GM19438 (cell line): Measurements from ENCODE around the gene C1QTNF9.
"Not testable (repeated sequence)": the region's sequence is repeated elsewhere in the genome, so short reads cannot be mapped to it uniquely, and the experiment has no call there.

Experiments used
- ATAC-seq: cut with Tn5 transposase; IDR thresholded peaks from one replicate; pipeline ENCODE4 v1.9.1; 2021; ENCODE audit warnings: low read depth; ENCODE audit not compliant: unreplicated experiment

C1QTNF9 gene, protein sequence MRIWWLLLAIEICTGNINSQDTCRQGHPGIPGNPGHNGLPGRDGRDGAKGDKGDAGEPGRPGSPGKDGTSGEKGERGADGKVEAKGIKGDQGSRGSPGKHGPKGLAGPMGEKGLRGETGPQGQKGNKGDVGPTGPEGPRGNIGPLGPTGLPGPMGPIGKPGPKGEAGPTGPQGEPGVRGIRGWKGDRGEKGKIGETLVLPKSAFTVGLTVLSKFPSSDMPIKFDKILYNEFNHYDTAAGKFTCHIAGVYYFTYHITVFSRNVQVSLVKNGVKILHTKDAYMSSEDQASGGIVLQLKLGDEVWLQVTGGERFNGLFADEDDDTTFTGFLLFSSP

DNA sequence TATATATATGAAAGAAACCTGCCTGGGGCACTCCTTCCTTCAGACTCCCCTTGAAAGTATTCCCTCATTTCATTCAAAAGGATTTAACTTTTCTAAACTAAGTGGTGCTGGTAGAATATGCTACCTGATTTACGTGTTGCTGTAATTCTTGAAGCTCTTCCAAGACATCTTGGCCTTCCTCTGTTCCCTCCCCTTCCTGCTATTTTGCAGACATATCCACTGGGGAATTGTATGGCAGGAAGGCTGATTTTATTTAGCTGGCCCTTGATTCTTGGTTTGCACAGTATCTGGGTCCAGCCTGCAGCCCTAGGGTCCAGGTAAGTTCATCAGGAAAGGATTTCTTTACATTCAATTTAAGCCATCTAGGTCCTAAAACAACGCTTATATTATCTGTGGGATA, at the start of gene C1QTNF9:
Gene C1QTNF9 (plus strand): TSS at position 281 of the 400 bp plus-strand sequence. CDS start 6,424 bp downstream, outside the sequence.
- ATAC-seq: not testable (repeated sequence)

DNA sequence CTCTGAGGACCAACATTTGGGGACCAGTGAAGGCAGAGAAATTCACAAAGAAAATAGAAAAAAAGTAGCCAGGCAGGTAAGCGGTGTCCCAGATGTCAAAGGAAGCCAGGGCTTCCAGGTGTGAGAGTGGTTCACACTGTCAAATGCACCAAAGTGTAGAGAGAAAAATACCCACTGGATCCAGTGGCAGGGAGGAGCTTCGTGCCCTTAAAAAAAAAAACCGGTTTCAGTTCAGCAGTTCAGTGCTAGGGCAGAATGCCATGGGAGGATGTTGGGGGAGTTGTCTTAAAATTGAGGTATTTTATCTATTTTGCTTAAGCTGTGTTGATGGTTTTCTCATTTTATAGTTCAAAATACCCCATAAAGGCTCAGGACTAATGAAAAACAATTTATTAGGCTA, 47.8 kb upstream of the C1QTNF9 start:
- ATAC-seq: no peak

DNA sequence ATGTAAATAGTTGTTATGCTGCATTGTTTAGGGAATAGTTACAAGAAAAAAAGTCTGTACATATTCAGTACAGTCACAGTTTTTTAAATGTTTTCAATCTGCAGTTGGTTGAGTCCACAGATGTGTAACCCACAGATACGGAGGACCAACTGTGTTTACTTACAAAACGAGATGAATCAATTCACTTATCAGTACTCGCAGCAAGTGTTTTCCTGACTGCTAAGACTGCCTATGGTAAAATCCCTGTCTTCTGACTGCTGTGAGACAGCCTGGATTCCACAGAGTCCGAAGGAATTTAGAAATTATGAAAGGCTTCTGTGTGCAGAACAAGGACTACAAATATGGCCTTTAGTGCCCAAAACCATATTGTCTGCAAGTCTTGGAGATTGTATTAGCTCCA, 45.7 kb upstream of the C1QTNF9 start:
- ATAC-seq: no peak

DNA sequence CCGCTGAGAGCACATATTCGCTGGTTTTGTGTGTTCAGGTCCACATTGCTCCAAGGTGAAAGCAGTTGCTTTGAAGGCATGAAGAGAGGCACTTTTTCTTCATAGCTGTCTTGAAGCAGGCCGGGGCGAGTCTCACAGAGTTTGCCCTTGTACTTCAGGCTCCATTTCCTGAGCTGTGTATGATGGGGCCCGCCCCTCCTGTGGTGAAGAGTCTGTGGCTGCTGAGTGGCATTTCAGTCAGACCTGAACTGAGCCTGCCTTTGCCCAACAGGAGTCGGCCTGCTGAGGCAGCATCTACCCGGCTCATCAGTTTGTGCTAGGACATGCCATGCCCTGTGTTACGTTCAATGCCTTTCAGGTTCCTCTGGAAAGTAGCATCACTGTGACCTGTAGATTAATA, 44.4 kb upstream of the C1QTNF9 start:
- ATAC-seq: no peak

DNA sequence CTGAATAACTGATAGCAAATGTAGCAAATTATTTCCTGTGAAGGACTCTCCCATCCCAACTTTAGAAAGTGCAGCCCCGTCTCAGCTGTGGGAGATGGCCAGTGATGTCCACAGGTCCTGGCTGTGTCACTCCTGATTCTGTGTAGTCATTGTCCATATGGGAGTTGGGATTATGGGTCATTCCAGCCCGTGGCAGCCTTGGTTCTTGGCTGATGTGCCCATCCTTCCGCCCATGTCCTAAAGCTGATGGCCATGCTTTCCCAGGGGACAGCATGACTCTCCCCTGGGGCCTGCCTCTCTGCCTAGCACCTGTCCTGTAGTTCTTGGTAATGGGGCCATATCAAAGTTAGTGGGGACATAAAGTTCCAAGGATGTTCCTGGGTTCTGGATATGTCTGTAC, 43.9 kb upstream of the C1QTNF9 start:
- ATAC-seq: no peak

DNA sequence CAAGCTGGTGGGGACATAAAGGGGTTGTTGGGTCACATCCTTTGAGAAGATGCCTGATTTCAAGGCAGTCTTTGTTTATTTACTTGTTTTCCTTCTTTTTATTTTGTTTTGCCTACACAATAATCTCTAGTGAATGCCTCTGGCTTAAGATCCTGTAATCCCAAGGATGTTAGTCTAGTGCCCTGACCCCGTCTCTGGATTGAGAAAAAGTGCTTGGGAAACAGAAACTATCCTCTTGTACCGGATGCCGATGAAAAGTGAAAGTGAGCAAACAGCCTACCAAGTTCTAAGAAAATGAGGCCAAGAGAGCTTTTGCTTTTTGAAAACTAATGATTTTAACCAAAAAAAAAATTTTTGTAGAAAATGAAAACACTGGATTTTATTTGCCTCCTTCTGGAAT, 42.1 kb upstream of the C1QTNF9 start:
- ATAC-seq: no peak

DNA sequence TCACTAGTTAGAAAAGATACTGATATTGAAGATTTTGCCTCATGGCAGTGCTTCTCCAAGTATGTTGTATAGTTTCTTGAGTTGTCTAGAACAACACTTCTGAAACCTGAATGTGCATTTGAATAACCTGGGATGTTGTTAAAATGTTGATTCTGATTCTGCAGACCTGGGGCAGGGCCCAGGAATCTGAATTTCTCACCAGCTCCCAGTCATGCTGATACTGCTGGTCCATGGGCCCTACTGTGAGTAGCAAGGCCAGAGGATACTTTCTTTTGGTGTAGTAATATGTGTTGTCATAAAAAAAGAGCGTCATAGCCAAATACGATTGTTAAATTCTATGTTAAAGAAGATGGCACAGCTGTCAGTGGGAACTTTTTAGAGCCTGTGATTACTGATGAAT, 41.6 kb upstream of the C1QTNF9 start:
- no peak for ATAC-seq

DNA sequence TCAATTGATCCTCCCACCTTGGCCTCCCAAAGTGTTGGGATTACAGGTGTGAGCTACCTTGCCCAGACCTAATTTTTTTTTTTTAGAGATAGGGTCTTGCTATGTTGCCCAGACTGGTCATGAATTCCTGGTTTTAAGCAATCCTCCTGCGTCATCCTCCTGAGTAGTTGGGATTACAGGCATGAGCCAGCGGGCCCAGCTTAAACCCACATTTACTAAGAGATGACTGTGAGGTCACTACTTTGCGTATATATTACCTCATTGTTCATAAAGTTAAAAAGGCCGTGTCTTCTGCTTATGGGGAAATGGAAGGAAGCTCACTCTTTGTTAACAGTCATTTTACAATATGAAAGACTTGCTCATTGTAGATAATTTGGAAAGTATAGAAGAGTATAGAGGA, 39.6 kb upstream of the C1QTNF9 start:
- ATAC-seq: no peak

DNA sequence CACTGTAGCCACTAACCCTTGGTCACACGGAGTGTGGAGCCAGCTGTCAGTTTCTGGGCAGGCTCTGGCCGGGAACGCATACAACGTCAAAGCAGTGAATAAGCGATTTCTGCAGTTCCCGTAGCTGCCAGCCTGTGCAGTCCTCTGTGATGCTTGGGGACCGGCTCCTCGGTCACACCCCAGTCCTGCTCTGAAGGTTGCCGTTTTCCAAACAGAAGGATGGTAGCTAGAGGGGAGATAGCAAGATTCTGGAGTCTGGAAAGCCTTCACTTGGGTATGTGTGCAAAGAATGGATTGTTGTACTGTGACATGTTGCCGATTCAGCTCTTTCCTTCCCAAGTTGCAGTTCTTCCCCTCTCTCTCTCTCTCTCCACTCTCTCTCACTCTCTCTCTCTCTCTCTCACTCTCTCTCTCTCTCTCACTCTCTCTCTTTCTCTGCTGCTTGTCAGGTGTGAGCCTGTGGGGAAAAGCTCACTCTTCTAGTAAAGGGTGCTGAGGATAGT, 38.7 kb upstream of the C1QTNF9 start:
- ATAC-seq: peak; percentile 38

DNA sequence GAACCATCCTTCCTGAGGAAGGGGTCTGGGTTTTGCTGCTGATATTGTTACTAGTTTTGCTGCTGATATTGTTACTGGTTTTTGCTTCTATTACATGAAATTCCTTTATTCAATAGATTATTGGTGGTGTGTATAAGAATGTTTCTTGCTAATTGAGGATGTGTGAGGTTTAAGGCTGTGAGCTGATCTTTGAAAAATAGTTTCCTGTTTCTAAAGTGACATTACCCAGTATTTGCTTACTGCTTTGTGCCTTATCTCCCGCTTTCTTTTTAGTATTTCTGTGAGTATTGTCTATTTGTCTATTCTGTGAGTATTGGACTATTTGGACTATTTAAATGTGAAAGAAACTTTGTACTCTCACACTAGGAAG, 38.2 kb upstream of the C1QTNF9 start:
- no peak for ATAC-seq

DNA sequence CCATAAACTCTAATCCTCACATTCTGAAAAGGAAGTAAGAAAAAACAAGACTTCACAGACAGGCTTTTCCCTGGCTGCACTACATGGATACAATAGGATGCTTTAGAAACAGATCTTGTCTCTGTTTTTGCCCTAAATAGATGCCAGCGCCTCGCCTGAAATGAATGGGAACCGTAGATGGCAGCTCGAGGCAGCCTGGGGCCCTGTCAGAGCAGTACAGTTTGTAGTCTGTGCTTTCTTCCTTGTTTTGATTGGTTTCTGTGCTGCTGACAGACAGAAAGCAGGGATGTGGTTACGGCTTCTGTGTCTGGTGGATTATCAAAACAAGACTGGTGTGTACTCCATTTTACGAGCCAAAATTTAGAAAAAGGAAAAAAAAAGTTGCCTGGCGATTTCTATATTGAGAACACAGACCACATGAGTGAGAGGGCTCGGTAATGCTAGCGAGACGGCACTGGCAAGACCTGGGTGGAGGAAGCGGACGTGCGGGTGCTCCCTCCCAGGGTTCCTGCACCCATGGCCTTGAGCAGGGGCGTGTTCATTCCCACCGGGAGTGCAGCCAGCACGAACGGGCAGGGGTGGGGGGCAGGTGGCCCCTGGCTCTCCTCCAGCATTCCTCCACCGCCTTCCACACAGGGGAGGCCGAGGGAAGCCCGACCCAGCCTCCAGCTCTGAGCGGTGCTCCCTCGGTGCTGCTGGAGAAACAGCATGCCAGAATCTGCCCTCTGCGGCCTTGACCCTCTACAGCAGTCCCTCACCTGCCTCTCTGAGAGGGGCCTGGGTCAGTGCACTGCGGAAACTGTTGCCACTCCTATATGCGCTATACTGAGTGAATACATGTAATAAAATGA, 37.6 kb upstream of the C1QTNF9 start:
- peak; percentile 48 for ATAC-seq

DNA sequence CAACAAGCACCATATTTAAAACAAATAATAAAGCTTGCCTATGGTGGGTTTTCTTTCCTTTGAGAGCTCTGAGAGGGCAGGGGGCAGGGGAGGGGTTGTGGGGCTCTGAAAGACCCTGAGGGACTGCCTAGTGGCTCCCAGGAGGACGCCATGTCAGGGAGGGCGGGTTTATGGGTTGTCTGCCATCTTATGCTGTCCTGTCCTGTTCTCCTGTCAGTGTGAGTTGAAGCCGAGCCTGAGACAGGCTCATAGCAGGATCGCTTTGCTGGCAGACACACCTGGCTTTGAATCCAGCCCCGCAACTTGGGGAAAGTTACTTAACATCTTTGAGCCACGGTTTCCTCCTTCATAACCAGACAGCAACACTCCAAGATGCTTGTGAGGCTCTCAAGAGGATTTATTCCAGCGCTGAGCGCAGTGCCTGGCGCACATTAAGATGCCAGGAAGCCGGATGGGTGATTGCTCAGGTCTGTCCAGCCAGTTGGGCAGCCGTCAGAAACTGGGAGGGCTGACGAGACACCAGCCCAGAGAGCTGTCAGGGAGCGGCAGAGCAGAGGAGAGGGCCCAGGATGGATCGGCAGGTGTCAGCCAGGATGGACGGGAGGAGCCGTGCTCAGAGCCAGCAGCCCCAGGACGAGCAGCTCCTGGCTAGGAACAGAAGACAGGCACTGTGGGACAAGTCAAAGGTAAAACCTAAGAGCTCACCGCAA, 36.8 kb upstream of the C1QTNF9 start:
- ATAC-seq: no peak

DNA sequence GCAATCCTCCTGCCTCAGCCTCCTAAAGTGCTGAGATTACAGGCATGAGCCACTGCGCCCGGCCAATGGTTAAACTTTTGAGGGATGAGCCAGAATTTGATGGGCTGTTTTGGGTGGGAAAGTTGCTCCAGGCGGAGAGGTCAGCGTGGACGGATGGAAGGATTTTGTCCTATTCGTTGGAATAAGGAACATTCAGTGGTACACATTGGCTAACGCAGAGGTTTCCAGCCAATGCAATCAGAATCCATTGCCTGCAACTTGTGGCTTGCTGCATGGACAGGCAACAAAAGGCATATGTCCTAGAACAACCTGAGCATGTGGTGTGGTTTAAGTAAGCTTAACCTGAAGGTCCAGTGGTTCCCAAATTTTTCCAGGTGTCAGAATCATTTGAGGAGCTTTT, 35.5 kb upstream of the C1QTNF9 start:
- ATAC-seq: no peak

DNA sequence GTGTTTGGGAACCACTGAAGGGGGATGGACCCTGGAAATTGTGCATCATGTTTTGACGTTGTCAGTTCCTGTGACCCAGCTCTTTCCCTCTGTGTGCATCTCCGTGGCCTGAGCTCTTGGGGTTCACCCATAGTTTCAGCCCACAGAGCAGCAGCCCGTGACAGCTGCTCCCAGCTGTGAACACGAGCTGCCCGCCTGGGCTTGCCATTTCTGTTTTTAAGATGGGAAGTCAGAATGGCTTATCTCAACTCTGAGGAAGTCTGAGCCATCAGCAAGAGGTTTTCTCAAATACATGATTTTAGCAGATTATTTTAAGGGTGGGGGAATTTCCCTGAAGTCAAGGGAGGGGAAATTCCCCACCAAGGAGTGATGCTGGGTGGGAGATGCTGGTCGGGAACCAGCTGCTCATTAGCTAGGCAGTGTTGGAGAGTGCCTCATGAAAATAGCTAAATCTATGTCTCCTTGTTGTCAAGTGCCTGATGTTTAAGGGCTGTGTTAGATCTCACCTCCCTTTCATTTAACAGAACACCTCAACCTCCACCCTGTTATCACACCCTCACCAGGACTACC, 34.8 kb upstream of the C1QTNF9 start:
- peak; percentile 58 for ATAC-seq

DNA sequence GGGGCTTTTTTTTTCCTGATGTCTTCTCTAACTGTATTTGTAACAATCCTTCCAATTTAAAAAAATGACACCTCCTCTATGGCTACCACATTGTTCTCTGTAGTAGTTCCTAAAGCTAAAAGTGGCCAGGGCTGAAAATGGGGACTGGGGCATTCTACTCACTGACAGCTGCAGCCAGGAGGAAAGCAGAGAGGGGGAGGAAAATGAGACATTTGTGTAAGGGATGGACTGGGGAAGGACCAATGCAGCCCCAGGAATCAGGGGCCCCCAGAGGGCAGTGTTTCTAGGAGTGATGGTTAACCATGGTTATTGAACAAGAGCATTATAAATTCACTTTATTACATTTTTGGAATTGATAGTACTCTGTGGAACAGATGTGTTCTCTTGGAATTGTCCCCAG, 34.3 kb upstream of the C1QTNF9 start:
- ATAC-seq: no peak

DNA sequence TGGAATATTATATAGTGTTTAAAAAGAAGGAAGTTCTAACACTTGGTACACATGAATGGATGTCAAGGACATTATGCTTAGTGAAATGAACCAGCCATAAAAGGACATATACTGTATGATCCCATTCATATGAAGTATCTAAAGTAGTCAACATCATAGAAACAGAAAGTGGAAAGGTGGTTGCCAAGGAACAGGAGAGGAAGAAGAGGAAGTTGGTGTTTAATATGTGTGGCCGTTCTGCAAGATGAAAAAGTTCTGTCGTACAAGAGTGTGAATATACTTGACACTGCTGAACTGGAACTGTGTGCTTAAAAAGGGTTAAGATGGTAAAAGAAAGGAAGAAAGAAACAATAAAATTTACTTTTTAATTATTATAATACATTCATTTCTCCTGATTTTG, 33.1 kb upstream of the C1QTNF9 start:
- no peak for ATAC-seq

DNA sequence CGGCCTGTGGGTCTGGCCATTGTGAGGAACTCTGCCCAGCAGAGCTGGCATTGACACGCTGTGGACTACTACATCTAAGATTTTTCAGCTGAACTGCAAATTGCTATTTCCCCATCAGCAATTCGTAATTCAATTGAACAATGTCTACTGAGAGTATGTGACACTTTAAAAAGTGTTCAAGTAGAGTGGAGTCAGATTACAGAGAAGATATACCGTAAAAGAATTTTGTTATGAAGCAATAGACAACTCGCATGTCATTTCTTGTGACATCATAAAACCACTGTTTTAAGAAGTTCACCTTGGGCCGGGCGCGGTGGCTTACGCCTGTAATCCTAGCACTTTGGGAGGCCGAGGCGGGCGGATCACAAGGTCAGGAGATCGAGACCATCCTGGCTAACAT, 32.5 kb upstream of the C1QTNF9 start:
- ATAC-seq: no peak

DNA sequence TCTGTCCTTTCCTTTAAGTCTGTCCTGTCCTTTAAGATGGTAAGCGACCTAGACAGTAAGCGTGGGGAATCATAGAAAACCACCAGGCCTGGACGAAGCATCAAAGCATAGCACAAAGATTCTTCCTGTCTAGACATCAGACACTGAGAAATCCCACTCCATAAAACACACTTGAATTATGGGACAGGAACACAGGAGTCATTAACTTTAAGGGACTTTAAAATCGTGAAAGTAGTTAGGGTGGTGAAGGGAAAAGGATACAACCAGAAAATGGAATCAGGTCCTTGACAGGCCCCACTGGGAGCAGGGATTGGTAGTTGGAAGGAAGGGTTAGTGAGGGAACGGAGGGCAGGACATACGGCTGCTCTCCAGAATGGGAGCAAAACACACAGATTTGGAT, 31.6 kb upstream of the C1QTNF9 start:
- ATAC-seq: no peak

DNA sequence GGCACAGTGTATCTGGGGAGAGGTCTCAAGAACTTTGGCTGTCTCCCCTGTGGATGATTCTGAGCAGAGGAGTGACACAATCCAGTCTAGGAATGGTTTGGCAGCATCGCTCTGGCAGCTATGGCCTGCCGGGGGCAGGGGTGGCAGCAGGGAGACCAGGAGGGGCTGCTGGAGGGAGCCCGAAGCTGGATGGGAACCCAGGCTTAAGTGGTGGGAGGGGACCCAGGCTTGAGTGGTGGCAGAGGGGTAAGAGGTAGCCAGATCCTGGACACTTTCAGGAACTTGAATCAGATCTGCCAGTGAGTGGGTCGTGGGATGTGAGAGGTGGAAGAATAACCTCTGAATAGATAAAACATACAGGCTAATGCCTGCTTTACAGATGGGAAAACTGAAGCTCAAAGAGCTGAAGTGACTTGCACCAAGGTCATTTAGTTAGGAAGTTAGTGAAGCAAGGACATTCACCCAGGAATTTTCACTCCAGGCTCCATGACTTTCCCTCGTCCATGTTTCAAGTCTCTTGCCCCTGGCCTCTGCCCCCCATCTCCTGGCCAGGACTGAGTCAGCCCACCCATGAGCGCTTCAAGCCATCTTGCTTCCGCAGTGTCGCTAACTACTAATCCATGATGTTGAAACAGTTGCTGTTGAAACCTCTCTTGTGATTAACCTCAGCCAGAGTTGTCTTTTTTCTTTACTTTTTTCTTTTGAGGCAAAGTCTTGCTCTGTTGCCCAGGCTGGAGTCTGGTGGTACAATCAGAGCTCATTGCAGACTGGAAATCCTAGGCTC, 29.9 kb upstream of the C1QTNF9 start:
- no peak for ATAC-seq

DNA sequence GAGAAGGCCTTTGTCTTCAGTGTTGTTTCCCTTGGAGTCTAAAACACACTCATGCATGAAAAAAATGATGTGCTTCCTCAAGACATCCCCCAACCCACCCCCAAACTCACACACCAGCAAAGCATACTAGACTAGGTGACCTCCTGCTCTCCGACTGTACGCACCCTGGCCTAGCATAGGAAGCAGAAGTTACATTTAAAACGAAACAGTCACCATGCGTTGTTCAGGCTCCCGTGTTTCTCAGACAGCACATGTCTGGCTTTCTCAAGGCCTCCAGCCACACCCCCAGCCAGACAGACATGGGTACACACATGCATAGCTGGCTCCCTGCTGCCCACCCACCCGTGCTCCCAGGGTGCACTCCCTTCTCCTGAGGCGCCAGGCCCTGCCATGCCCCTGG, 28.7 kb upstream of the C1QTNF9 start:
- peak; percentile 86 for ATAC-seq
